ENCODE results near the gene RET.

DNA sequence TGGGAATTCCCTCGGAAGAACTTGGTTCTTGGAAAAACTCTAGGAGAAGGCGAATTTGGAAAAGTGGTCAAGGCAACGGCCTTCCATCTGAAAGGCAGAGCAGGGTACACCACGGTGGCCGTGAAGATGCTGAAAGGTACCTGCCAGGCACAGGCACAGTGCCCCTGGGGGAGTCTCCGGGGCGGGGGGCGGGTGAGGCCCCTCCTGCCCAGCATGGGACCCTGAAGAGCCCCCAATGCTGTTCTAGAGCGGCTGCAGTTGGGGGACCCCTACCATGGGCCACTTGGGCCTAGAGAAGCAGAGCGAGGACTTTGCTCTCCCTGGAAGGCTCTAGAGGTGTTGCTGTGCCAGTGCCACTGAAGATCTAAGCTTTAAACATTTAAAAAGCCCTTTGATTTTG, 39.7 kb downstream of the RET start:
- TF ChIP-seq EZH2 (IDR thresholded peaks at IDR 0.05), result no peak
- TF ChIP-seq POLR2AphosphoS5 (IDR thresholded peaks at IDR 0.05; ENCODE audit: borderline replicate concordance, low read depth, low read length), result no peak
- no peak for TF ChIP-seq FOXP2 (optimal IDR thresholded peaks at IDR 0.05; ENCODE audit: control extremely low read depth, extremely low read length, insufficient read depth)
